Tibial artery (tissue), 4 donors: ENCODE results near the gene PSMD4.

Experiments used
- DNase-seq, 2 donors: peaks; one replicate each; pipeline ENCODE4 v3.0.0-alpha.2; 2019
- H3K27ac ChIP-seq, 2 donors: fragments of 200-600 bp; sonication (generic) in 1 of 2; 1 replicate in 1 of 2; 2 replicates in 1 of 2; pipeline ENCODE4 v1.5.1; 2018 to 2019; ENCODE audit warnings: mild to moderate bottlenecking in 1 of 2
- H3K27me3 ChIP-seq, 2 donors: fragments of 200-600 bp; sonication (generic) in 1 of 2; one replicate each; pipeline versions ENCODE4 v1.5.1 to v1.6.0; 2016 to 2019
- H3K36me3 ChIP-seq, 3 donors: fragments of 200-600 bp; sonication (generic) in 2 of 3; one replicate each; pipeline ENCODE4 v1.5.1; 2016 to 2019; ENCODE audit warnings: mild to moderate bottlenecking in 2 of 3
- H3K4me1 ChIP-seq, 4 donors: fragments of 200-600 bp; sonication (generic) in 2 of 4; 1 replicate in 3 of 4; 2 replicates in 1 of 4; pipeline ENCODE4 v1.5.1; 2016 to 2019
- H3K4me3 ChIP-seq, 2 donors: fragments of 200-600 bp; sonication (generic) in 1 of 2; 1 replicate in 1 of 2; 2 replicates in 1 of 2; pipeline ENCODE4 v1.5.1; 2018 to 2019; ENCODE audit warnings: mild to moderate bottlenecking in 2 of 2
- H3K9me3 ChIP-seq, 3 donors: fragments of 200-600 bp; sonication (generic) in 1 of 3; one replicate each; pipeline ENCODE4 v1.5.1; 2016 to 2019
- CTCF ChIP-seq, 2 experiments: fragments of 200-600 bp in 1 of 2; fragments of 450-650 bp in 1 of 2; IDR thresholded peaks; one replicate each; pipeline ENCODE4 v1.5.1; 2017 to 2019; ENCODE audit warnings: antibody characterized with exemption in 2 of 2, mild to moderate bottlenecking in 1 of 2, moderate library complexity in 1 of 2
- intact Hi-C: fragments of 100-400 bp; cut with DNase I; formaldehyde crosslinking; loops from one replicate; pipeline ENCODE4 v1.15.0; 2023; ENCODE audit warnings: low total_unique reads

PSMD4 gene

GRCh38 chr1:151259351-151259750 lies 4.8 kb downstream of the PSMD4 start:
- H3K27me3 ChIP-seq, result no peaks in the 10 kb centered on the region
- peaks cover 13 to 28% (median 23%) of the 10 kb centered on the region in 3 donors for H3K36me3 ChIP-seq
- H3K9me3 ChIP-seq, result no peaks in the 10 kb centered on the region
- peaks cover 0 to 18% (median 13%) of the 10 kb centered on the region in 4 donors for H3K4me1 ChIP-seq
- no peak for TF ChIP-seq CTCF (IDR thresholded peaks at IDR 0.05)
- intact Hi-C loops, result no loop called here
- no peak for DNase-seq
- no peak overlapping the region for H3K27ac ChIP-seq
- no peak overlapping the region for H3K4me3 ChIP-seq

- intact Hi-C loops, result no loop called here
- no peak for TF ChIP-seq CTCF (IDR thresholded peaks at IDR 0.05)
- H3K36me3 ChIP-seq, result peaks cover 60 to 90% (median 70%) of the 10 kb centered on the region in 3 donors
These were observed 11.1 kb downstream of the PSMD4 start for GRCh38 chr1:151265446-151266236.

GRCh38 chr1:151266315-151266714 lies 11.8 kb downstream of the PSMD4 start:
- Histone ChIP-seq H3K9me3 (no peaks in the 10 kb centered on the region), H3K4me1 (no peaks in the 10 kb centered on the region), H3K27me3 (no peaks in the 10 kb centered on the region), H3K27ac (no peak overlapping the region), H3K4me3 (no peak overlapping the region), H3K36me3 (peaks cover 60 to 90% (median 70%) of the 10 kb centered on the region in 3 donors)
- no peak for DNase-seq
- intact Hi-C loops, result no loop called here
- TF ChIP-seq CTCF (IDR thresholded peaks at IDR 0.05), result no peak

More at GRCh38 chr1:151265446-151266236, 11.1 kb downstream of the PSMD4 start:
- no peak for DNase-seq
- Histone ChIP-seq H3K4me1 (no peaks in the 10 kb centered on the region), H3K27ac (no peak overlapping the region), H3K4me3 (no peak overlapping the region), H3K27me3 (no peaks in the 10 kb centered on the region), H3K9me3 (no peaks in the 10 kb centered on the region)

DNA sequence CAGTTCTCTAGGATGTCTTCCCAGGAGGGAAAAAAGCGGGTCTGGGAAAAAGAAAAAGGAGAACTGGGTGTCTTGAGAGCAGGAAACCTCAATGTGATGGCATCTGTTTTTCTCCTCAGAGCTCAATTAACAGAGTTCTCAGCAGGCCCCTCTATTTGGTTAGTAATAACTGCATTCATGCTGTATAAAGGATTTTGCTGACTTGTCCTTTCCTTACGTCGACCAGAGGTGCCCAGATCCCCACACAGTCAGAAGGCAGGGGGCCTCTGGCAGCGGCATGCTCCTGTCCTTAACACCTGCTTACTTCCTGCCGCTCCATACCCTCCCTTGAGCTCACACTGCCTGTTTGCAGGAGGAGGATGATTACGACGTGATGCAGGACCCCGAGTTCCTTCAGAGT lies 12.3 kb downstream of the PSMD4 start:
- Histone ChIP-seq H3K36me3 (peaks cover 60 to 87% (median 70%) of the 10 kb centered on the region in 3 donors), H3K4me3 (no peak overlapping the region), H3K27me3 (no peaks in the 10 kb centered on the region), H3K4me1 (no peaks in the 10 kb centered on the region), H3K27ac (no peak overlapping the region), H3K9me3 (no peaks in the 10 kb centered on the region)
- intact Hi-C loops, result no loop called here
- TF ChIP-seq CTCF (IDR thresholded peaks at IDR 0.05), result no peak
- DNase-seq, result no peak

DNA sequence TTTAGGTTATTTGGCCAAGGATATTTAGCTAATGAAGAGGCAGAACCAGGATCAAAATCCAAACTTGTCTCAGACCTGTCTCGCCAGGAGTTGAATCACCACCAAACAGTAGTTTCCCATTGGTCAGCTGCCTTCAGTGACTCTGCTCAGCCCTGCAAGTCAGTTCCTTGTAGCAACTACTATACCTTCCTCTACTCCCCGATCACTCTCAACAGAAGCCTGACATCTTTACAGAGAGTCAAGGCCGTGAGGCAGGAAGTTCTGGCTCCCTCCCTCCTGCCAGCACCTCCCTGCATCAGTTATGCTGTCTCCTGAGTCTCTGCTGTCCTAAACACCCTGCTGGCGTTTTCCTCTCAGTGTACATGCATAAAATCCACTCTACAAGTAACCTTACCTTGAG lies 13.2 kb downstream of the PSMD4 start:
- intact Hi-C loops, result no loop called here
- Histone ChIP-seq H3K4me1 (no peaks in the 10 kb centered on the region), H3K36me3 (peaks cover 51 to 84% (median 64%) of the 10 kb centered on the region in 3 donors), H3K27ac (no peak overlapping the region), H3K9me3 (no peaks in the 10 kb centered on the region), H3K27me3 (no peaks in the 10 kb centered on the region), H3K4me3 (no peak overlapping the region)
- no peak for DNase-seq
- no peak for TF ChIP-seq CTCF (IDR thresholded peaks at IDR 0.05)
